GM19099 (cell line): Measurements from ENCODE around the gene TTC39A.

Experiments
- POLR2A ChIP-seq: IDR thresholded peaks from 3 replicates; pipeline ENCODE4 v1.6.1; 2011; ENCODE audit warnings: low read depth; ENCODE audit not compliant: insufficient read length; ENCODE audit errors: extremely low read depth

TTC39A gene

DNA sequence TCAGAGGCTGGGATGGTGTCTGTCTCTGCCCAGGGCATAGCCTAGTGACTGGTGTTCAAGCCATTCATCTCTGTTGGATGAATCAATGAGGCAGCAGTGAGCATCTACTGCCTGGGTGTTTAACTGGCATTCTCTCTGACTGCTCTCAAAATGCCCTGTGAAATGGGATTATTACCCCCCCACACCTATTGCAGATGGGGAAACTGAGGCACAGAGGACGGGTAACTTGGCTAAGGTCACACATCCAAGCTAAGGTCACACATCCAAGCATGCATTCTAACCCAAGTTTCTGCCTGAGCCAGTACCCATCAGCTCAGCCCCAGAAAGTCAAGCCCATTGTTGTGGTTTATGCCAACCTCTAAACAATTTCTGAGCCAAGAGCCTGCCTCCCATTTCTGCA lies 5.0 kb downstream of the TTC39A start:
- no peak for TF ChIP-seq POLR2A

DNA sequence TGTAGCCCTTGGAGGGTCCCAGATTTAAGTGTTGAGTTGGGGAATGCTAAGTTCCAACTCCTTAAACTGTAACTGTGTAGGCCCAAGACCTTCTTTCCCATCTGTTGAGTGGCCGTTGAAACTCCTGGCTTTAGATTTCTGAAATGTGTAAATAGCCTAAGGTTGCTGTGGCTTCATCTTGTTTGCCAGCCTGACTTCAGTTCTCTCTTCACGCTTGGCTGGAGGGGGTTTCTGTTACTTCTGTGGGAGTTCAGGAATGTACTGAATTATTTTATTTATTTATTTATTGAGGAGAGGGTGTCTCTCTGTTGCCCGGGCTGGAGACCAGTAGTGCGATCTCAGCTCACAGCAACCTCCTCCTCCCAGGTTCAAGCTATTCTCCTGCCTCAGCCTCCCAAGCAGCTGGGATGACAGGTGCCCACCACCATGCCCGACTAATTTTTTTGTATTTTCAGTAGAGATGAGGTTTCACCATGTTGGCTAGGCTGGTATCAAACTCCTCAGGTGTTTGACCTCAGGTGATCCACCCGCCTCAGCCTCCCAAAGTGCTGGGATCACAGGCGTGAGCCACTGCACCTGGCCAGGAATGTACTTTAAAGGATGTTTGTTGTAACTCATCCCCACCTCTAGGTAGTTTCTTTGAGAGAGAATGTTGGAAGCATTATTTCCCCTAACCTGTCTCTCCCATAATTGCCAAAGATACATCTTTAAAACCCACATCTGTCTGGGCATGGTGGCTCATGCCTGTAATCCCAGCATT lies 5.9 kb downstream of the TTC39A start:
- TF ChIP-seq POLR2A = no peak

DNA sequence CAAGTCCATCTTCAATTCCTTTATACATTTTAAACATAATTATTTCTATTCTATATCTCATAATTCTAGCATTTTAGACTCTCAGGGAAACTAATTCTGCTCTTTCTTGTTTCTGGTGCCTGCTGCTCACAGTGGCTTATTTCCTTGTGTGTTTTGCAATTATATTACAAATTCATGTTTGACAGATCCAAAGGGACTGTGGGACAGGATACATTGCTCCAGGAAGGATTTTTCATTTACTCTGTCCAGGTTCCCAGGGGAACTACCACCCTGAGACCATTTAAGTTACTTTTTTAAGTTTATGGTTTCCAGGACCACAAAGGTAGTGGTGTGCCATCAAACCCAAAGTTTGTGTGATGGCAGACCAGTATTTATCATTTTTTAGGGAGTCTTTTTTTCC lies 6.6 kb downstream of the TTC39A start:
- no peak for TF ChIP-seq POLR2A

DNA sequence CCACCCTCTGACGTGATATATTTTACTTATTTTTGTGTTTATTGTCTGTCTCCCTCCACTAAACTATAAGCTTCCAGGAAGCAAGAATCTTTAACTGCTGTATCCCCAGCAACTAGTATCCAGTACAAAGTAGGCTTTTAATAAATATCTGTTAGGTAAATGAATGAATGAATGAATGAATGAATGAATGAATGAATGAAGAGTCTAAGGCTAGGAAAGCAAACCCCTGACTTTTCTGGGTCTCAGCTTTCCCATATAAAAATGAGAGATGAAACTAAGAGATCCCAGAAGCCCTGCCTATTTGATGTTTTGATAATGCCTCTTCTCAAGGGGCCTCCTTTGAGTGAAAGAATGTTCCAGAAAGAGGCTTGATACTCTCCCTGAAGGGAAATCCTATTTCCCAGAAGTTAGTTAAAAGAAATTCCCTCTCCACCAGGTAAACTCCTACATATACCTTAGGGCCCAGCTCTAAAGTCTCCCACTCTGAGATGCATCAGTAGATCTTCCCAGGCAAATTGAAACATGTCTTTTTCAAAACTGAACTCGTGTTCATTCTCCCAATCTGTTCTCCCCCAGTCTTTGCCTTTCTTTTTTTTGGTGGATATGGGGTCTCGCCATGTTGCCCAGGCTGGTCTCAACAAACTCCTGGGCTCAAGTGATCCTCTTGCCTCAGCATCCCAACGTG lies 7.8 kb downstream of the TTC39A start:
- TF ChIP-seq POLR2A = no peak

DNA sequence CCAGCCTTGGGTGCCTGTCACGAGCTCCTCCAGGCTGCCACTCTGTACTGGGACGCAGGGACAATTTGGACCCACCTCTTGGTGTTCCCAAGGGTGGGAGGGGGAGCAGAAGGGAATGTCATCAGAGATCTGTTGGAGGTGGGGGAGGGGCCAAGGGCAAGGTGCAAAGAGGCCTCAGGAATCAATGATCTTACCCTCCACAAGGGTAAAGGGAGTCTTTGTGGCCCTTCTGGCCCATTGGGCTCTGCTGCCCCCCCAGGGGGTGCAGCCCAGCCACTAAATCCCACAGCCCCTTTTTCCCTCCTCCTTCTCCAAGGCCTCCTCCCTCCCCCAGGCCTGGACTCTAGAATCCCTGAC lies 8.5 kb downstream of the TTC39A start:
- no peak for TF ChIP-seq POLR2A

DNA sequence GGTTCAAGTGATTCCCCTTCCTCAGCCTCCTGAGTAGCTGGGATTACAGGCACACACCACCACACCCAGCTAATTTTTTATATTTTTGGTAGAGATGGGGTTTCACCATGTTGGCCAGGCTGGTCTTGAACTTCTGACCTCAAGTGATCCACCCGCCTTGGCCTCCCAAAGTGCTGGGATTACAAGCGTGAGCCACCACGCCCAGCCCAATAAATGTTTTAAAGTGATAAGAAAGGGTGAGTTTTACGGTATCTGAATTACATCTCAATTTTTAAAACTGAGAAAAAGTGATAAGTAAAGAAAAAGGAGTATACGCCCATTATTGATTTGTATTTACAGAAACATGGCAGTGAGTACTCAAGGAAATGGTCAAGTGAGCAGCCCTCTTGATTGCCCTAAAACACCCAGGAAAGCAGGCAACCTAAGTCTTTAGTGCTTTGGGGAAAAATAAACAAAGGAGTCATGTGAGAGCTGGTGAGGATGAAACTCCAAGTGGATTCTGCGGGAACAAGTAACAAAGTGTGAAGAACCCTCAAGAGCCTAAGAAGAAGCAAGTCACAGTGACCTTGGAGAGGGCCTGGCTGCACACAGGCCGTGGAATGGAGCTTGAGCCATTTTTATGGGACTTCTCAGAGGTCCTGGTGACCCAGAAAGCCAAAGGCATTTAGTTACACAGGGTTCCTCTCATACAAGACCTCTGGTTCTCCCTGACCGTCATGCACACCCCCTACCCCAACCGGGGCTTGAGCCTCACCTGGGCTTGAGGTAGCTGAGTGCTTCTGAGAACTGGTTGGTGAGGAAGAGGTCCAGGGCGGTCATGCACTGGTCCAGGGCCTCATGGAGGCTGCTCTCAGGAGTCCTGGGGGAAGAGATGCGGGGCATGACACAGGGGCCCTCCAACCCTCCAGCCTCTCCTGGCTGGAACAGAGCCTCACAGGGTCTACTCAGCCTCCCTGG lies 9.1 kb downstream of the TTC39A start:
- TF ChIP-seq POLR2A = no peak

DNA sequence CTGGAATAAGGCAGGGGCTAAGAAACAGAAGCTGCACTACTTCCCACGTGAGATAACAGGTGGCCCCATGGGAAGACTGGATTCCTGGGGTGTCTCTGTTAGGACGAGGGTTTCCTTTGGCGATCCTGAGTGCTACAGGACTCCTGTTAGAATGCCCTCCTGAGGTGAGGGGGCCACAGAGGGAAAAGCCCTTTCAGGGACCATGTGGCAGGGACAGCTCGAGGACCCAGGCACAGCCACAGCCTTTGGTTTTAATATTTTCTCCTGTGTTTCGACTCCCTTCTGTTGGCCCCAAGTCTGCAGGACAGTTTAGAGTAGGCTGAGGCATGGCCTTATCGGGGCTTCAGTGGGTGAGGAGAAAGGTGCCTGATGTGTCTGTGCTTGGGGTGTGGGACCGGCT lies 12.6 kb downstream of the TTC39A start:
- no peak for TF ChIP-seq POLR2A

DNA sequence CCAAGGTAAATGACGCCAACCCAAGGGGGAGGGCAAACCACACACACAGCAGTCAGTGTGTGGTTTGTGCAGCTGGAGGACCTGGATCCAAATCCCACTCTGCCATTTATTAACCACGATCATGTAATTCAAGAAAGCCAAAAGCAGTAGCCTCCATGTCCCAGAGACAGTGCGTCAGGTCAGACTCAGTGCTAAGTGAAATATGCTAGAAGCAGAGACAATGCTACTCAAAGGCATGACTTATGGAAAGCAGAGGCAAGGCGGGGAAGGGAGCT lies 13.6 kb downstream of the TTC39A start:
- no peak for TF ChIP-seq POLR2A

DNA sequence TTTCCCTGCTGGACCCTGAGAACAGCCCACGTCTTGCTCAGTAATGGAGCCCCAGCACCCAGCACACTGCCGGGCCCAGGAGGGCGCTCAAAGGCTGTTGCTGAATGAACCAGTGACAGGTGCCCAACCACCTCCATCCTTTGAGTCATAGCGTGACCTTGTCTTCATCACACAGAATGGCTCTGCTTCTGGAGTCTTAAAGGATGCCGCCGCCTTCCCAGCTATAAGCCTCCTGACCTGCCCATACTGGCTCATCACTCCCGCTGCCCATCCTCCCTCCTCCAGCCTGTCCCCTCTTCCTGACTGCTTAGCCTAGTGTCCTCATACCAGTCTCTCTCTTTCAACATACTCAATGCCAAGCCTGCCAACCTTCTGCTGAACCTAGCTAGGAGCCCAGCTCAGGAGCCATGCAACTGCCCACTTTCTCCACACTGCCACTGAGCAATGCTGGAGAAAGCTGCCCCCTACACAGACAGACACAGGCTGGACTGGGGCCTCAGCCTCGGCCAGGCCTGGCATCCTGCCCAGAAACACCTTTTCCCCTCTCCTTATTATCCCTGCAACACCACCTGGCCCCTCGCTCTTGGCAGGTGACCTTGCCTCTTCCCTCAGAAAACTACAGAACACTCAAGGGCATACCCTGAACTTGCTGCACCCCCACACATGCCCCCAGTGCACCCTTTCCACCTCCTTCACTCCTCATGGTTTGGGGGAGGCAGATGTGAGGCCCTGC lies 14.1 kb downstream of the TTC39A start:
- no peak for TF ChIP-seq POLR2A

DNA sequence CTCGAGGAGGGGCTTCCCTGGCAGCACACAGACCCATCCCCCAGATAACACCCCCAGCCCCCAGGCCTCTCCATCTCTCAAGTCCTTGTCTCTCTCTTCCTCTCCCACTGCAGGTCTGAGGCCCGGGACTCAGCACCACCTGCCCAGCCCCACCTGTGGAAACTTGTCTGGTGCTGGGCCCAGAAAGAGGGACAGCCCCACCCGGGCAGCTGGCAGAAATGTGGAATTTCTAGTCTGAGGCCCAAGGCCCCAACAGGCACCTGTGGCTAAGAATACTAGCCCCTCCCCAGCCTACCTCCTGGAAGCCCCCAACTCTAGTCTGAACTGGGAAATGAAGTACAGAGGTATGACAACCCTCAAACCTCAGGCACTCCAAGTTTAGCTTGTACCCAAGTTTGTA lies 15.4 kb downstream of the TTC39A start:
- no peak for TF ChIP-seq POLR2A

DNA sequence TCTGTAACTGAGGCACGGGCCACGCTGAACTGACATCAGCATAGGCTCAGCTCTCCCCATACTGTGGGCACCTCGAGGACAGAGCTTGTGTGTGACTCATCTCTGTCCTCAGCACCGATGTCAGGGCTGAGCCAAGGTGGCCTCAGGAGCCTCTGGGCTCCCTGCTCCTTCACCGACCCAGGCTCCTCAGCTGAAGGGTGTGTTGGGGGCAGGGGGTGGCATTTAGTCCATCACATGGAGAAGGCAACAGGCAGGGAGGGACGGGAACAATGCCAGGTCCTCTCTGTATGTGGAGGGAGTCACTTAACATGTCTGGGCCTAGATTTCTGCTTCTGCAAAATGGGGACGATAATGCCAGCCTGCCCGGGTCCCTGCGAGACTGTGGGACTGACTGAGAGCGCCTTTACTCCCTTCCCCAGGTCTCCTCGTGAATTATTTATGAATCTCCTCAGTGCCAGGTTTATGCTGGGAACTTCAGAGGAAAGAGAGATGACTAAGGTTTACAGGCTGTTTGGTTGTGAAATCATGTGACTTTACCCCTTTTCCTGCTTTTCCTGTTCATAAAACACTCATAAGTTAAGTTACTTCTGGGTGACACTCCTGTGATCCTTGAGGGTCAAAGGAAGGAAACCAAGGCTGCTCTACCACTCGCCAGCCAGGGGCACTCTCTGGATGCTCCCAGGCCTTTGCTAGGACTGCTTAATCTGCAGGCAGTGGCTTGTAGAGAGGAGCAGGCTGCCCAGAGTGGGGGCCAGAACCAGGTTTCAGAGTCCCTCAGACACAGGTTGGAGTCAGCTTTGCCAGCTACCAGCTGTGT lies 16.2 kb downstream of the TTC39A start:
- TF ChIP-seq POLR2A = no peak

DNA sequence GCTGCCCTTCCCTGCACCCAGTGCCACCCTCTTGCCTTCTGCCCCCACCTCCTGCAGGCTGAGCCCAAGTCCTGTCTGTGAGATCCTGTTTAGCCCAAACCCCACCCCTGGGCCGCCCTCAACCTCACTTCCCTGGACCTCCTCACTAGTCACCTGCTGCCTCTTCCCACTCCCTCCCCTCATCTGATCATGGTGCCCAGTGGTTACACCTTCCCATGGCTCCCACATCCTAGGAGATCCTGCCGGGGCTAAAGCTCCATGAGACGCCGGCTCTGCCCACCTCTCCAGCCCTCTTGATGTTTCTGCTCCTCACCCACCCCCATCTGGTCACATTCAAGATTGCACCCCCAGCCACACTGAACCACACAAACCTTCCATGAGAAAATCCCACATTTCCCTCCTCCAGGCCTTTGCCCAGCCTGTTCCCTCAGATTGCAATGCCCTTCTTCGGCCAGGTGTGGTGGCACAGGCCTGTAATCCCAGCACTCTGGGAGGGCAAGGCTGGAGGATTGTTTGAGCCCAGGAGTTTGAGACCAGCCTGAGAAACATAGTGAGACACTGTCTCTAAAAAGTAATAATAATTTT lies 17.0 kb downstream of the TTC39A start:
- TF ChIP-seq POLR2A = no peak

DNA sequence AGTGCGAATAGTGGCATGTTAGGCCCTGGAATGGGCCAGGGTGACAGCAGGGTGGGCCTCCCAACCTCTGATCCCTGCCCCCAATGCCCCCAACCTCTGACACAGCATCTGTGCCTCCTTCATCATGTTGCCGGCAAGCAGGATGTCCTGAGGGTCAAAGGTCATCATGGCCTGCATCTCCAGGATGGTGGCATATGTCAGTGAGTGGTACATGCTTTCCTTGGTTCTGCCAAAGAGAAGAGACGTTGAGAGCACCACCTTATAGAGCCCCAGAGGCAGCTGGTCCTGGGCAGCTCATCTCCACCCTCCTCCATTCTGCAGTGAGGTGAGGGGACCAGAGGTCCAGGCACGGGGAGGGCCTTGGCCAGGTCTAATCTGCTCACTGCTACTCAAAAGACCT lies 17.6 kb downstream of the TTC39A start:
- no peak for TF ChIP-seq POLR2A

DNA sequence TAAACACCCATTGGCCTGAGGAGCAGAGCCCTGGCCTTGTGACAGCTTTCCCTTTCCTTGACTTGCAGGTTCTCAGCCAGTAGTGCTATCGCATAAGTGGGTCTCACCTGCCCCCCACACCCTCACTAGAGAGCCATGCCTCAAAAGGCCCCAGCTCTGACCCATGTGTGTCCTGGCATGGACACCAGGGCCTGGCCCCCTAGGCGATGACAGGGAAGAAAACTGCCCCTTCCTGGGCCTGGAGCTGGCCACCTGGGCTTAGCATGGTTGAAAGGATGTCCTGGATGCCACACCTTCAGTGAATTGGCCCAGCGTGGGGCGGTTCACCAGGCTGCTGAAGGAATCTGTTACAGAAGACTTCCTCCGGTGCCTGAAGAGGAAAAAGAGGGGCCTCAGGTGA lies 18.5 kb downstream of the TTC39A start:
- TF ChIP-seq POLR2A = no peak

DNA sequence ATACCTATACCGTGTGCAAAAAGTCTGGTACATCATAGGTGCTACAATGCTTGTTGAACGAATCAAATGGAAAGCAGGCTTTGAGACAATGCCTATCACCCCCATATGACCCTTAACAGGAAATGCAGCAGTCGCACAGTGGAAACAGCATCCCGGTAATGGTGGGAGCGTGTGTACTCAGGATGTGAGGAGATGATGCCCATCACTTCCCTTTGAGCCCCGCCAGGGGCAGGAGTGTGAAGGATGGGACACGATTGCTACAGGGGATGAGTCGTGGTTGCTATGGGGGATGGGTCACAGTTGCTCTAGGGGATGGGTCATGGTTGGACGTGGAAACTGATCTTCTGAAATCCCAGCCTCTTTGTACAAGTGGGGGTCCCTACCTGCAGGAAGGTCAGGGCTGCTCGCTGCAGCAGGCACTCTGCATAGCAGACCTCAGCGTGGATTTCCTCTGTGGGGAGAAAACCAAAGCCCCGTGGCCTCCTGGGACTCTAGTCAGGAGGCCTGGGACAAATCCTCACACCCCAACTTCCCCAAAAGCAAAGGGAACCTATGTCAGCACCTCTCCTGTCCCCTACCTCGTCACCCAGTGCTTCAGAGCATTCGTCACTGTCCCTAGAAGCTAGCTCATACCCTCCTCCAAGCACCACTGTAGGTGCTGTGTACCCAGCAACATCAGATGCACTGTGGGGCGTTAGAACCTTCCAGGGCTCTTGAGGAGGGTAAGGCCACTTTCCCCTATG lies 19.3 kb downstream of the TTC39A start:
- no peak for TF ChIP-seq POLR2A
